Cardiac fibroblast (primary cell): ENCODE results near the gene ACTRT2.

Experiments used
- DNase-seq, 2 donors: peaks; one replicate each; pipeline versions ENCODE4 v3.0.0 to v3.0.0-alpha.2; 2010; ENCODE audit warnings: low read depth in 2 of 2
- H3K4me3 ChIP-seq, 2 donors: replicated peaks in 1 of 2; 1 replicate in 1 of 2; 2 replicates in 1 of 2; pipeline ENCODE4 v1.5.1; 2011; ENCODE audit warnings: low read depth in 2 of 2, low read length in 2 of 2, mild to moderate bottlenecking in 2 of 2, moderate library complexity in 1 of 2
- TF ChIP-seq, protein P1 (sequence below): IDR thresholded peaks from one replicate; pipeline ENCODE4 v1.5.1; 2011; ENCODE audit warnings: low read depth, mild to moderate bottlenecking, low read length, inconsistent platforms

ACTRT2 gene

DNA sequence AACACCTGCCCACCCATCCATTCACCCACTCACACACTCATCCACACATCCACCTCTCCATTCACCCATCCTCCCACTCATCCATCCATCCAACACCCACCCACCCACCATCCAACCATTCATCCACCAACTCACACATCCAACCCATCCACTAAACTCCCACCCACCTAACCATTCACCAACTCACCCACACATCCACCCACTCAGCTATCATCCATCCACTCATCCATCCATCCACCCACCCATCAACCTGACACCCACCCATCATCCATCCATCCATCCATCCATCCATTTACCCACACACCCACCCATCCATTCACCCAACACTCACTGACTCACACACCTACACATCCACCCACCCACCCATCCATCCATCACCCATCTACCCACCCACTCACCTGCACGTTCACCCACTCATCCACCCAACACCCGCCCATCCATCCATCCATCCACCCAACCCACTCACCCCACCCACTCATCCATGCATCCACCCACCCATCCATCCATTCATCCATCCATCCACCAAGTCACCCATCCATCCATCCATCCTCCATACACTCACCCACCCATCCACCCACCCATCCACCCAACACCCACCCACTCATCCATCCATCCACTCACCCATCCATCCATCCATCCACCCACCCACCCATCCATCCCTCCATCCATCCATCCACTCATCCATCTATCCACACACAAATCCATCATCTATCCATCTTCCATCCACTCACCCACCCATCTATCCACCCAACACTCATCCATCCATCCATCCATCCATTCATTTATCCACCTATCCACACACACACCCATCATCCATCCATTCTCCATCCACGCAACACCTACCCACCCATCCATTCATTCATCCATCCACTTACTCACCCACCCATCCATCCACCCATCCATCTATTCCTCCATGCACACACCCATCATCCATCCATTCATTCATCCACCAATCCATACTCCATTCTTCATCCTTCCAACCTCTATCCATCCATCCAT lies 30.3 kb downstream of the ACTRT2 start:
- DNase-seq, result no peak
- no peak overlapping the region for H3K4me3 ChIP-seq
- TF ChIP-seq, protein P1, sequence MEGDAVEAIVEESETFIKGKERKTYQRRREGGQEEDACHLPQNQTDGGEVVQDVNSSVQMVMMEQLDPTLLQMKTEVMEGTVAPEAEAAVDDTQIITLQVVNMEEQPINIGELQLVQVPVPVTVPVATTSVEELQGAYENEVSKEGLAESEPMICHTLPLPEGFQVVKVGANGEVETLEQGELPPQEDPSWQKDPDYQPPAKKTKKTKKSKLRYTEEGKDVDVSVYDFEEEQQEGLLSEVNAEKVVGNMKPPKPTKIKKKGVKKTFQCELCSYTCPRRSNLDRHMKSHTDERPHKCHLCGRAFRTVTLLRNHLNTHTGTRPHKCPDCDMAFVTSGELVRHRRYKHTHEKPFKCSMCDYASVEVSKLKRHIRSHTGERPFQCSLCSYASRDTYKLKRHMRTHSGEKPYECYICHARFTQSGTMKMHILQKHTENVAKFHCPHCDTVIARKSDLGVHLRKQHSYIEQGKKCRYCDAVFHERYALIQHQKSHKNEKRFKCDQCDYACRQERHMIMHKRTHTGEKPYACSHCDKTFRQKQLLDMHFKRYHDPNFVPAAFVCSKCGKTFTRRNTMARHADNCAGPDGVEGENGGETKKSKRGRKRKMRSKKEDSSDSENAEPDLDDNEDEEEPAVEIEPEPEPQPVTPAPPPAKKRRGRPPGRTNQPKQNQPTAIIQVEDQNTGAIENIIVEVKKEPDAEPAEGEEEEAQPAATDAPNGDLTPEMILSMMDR, result no peak

GRCh38 chr1:3052501-3052900 lies 31.2 kb downstream of the ACTRT2 start:
- H3K4me3 ChIP-seq, result no peak overlapping the region
- DNase-seq, result no peak
- TF ChIP-seq, protein P1, result no peak

- TF ChIP-seq, protein P1, result no peak
- no peak overlapping the region for H3K4me3 ChIP-seq
- no peak for DNase-seq
Observed at GRCh38 chr1:3053366-3053980, 32.2 kb downstream of the ACTRT2 start.

DNA sequence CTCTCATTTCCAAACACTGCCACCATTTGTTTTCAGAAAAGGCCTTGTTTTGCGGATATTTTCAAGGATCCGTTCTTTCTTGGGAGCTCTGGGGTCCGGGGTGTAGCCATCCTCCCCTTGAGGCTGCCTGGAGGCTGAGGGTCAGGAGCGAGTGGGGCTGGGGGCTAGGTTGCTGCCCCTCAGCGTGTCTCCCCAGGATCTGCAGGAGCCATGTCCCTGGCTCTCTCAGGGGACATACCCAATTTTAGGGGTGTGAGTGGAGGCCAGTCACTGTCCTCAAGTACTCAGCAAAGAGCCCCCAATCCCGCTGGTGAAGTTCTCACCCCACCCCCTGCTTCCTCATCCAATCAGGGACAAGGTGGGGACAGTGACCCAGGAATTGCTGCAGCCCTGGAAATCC lies 32.7 kb downstream of the ACTRT2 start:
- TF ChIP-seq, protein P1, result no peak
- H3K4me3 ChIP-seq, result no peak overlapping the region
- no peak for DNase-seq

DNA sequence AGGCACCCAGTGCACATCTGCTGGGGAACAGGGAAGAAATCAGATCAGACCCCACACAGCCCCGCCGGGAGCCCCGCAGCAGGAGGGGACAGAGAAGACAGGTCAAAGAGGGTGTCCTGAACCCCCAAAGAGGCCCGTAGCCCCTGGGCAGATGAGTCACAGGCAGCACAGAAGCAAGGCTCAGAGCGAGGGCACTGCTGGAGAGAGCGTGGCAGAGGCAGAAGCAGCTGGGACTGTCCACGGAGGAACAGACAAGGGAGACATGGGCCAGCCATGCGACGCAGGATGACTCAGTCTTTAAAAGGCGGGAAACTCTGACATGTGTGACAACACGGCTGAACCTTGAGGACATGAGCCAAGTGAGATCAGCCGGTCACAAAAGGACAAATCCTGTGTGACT lies 33.2 kb downstream of the ACTRT2 start:
- no peak overlapping the region for H3K4me3 ChIP-seq
- TF ChIP-seq, protein P1, result no peak
- no peak for DNase-seq

GRCh38 chr1:3055051-3055450 lies 33.8 kb downstream of the ACTRT2 start:
- no peak overlapping the region for H3K4me3 ChIP-seq
- TF ChIP-seq, protein P1, result no peak
- DNase-seq, result no peak
